H1 (cell line): Measurements from ENCODE around the gene HCK. TPM values are rescaled to one million over a fixed set of nuclear protein-coding genes. Genes with fewer than 3 reads are reported as not detected.

Experiments used
- CTCF ChIA-PET: fragments of 300-600 bp; sonication (Branson Sonifier 250); formaldehyde crosslinking; loops from one replicate; lab custom pipeline; 2021; ENCODE audit not compliant: partially characterized antibody; lab: Charles Lee
- POLR2A ChIA-PET: fragments of 300-600 bp; sonication (Branson Sonifier 250); formaldehyde crosslinking; loops from one replicate; lab custom pipeline; 2021; ENCODE audit warnings: inconsistent platforms; ENCODE audit not compliant: partially characterized antibody; lab: Charles Lee
- DNase-seq, 2 experiments: peaks; one replicate each; pipeline versions ENCODE4 v3.0.0 to v3.0.0-alpha.2; 2010 to 2022; ENCODE audit warnings: low spot score in 2 of 2, low read depth in 1 of 2, mixed read lengths in 1 of 2
- FAIRE-seq: peaks from 2 replicates; lab custom pipeline; 2011; peaks lifted over from hg19 to GRCh38; lab: Jason Lieb, UNC
- H2AFZ ChIP-seq: 2 replicates; pipeline ENCODE4 v1.8.1; 2012; ENCODE audit warnings: low read length, inconsistent platforms
- H2AK5ac ChIP-seq: 2 replicates; pipeline ENCODE4 v1.6.1; 2013; ENCODE audit warnings: low read depth, low read length
- H2BK120ac ChIP-seq: replicated peaks from 2 replicates; pipeline ENCODE3; 2013; ENCODE audit warnings: low read depth, low read length, inconsistent platforms
- H2BK12ac ChIP-seq: 2 replicates; pipeline ENCODE4 v1.6.1; 2013; ENCODE audit warnings: low read depth, low read length
- H2BK15ac ChIP-seq: 2 replicates; pipeline ENCODE4 v1.6.1; 2013; ENCODE audit warnings: low read length
- H2BK20ac ChIP-seq: 2 replicates; pipeline ENCODE4 v1.6.1; 2013; ENCODE audit warnings: low read length
- H2BK5ac ChIP-seq: 2 replicates; pipeline ENCODE4 v1.6.1; 2013; ENCODE audit warnings: low read depth, low read length
- H3K14ac ChIP-seq: 2 replicates; pipeline ENCODE4 v1.6.1; 2013; ENCODE audit warnings: inconsistent platforms; ENCODE audit not compliant: insufficient read length
- H3K18ac ChIP-seq: 2 replicates; pipeline ENCODE4 v1.6.1; 2013; ENCODE audit warnings: low read length; ENCODE audit errors: extremely low read depth
- H3K23ac ChIP-seq: 2 replicates; pipeline ENCODE4 v1.6.1; 2013; ENCODE audit warnings: inconsistent platforms; ENCODE audit not compliant: insufficient read length
- H3K23me2 ChIP-seq: 2 replicates; pipeline ENCODE4 v1.6.1; 2013; ENCODE audit warnings: low read depth, low read length
- H3K27ac ChIP-seq: 2 replicates; pipeline ENCODE4 v1.6.1; 2011; ENCODE audit warnings: low read depth, low read length, inconsistent platforms
- H3K27me3 ChIP-seq, 4 experiments: replicated peaks in 1 of 4; 1 replicate in 1 of 4; 2 replicates in 3 of 4; pipeline versions ENCODE4 v1.6.1 to v1.8.1; 2011 to 2013; ENCODE audit warnings: low read length in 3 of 4, mild to moderate bottlenecking in 3 of 4, inconsistent platforms in 2 of 4, mixed read lengths in 2 of 4, moderate library complexity in 1 of 4; ENCODE audit not compliant: control insufficient read depth in 3 of 4, insufficient read depth in 3 of 4; ENCODE audit errors: extremely low read depth in 1 of 4
- H3K36me3 ChIP-seq, 4 experiments: 2 replicates each; pipeline versions ENCODE4 v1.6.1 to v1.8.1; 2011 to 2013; ENCODE audit warnings: mild to moderate bottlenecking in 4 of 4, low read length in 3 of 4, moderate library complexity in 2 of 4, control low read depth in 1 of 4, inconsistent platforms in 1 of 4; ENCODE audit not compliant: insufficient read depth in 4 of 4, control insufficient read depth in 2 of 4
- H3K4ac ChIP-seq: replicated peaks from 2 replicates; pipeline ENCODE3; 2013; ENCODE audit warnings: low read length, low read depth, mixed read lengths, inconsistent platforms; ENCODE audit not compliant: insufficient read length
- H3K4me1 ChIP-seq, 4 experiments: replicated peaks in 1 of 4; 1 replicate in 1 of 4; 2 replicates in 3 of 4; pipeline versions ENCODE4 v1.6.1 to v1.8.1; 2011 to 2013; ENCODE audit warnings: low read length in 3 of 4, inconsistent platforms in 2 of 4, mixed read lengths in 1 of 4; ENCODE audit not compliant: insufficient read depth in 4 of 4, control insufficient read depth in 3 of 4
- H3K4me2 ChIP-seq, 2 experiments: 2 replicates each; pipeline versions ENCODE4 v1.6.1 to v1.8.1; 2011 to 2013; ENCODE audit warnings: low read depth in 2 of 2, low read length in 2 of 2, control low read depth in 1 of 2, inconsistent platforms in 1 of 2, mild to moderate bottlenecking in 1 of 2; ENCODE audit not compliant: insufficient read depth in 1 of 2
- H3K4me3 ChIP-seq, 4 experiments: fragments of 200-600, 300-600 bp in 1 of 4; sonication (generic), shearing (Covaris generic), sonication (Bioruptor Twin) in 1 of 4; 2 replicates each; pipeline versions ENCODE4 v1.5.1 to v1.8.1; 2011 to 2016; ENCODE audit warnings: low read length in 4 of 4, low read depth in 3 of 4, control low read depth in 2 of 4, inconsistent platforms in 2 of 4, mild to moderate bottlenecking in 2 of 4, mixed read lengths in 1 of 4, moderate library complexity in 1 of 4; ENCODE audit not compliant: insufficient read depth in 2 of 4; ENCODE audit errors: extremely low read depth in 1 of 4
- H3K56ac ChIP-seq: replicated peaks from 2 replicates; pipeline ENCODE3; 2013; ENCODE audit warnings: low read depth, mild to moderate bottlenecking, mixed read lengths, low read length, inconsistent platforms; ENCODE audit not compliant: insufficient read length
- H3K79me1 ChIP-seq: 2 replicates; pipeline ENCODE4 v1.6.1; 2013; ENCODE audit warnings: low read depth, low read length, control low read depth
- H3K79me2 ChIP-seq, 2 experiments: 2 replicates each; pipeline versions ENCODE4 v1.6.1 to v1.8.1; 2012 to 2013; ENCODE audit warnings: low read length in 2 of 2, mild to moderate bottlenecking in 2 of 2, inconsistent platforms in 1 of 2; ENCODE audit not compliant: insufficient read depth in 2 of 2, control insufficient read depth in 1 of 2
- H3K9ac ChIP-seq, 4 experiments: replicated peaks in 1 of 4; 1 replicate in 1 of 4; 2 replicates in 3 of 4; pipeline versions ENCODE4 v1.6.1 to v1.8.1; 2011 to 2013; ENCODE audit warnings: low read depth in 3 of 4, low read length in 3 of 4, control low read depth in 2 of 4, mild to moderate bottlenecking in 2 of 4, moderate library complexity in 2 of 4, inconsistent platforms in 1 of 4; ENCODE audit errors: extremely low read depth in 1 of 4
- H3K9me3 ChIP-seq, 2 experiments: 2 replicates each; pipeline versions ENCODE4 v1.6.1 to v1.8.1; 2012 to 2013; ENCODE audit warnings: mild to moderate bottlenecking in 2 of 2, moderate library complexity in 2 of 2, control low read depth in 1 of 2, inconsistent platforms in 1 of 2, low read depth in 1 of 2, low read length in 1 of 2, mixed read lengths in 1 of 2; ENCODE audit not compliant: insufficient read depth in 2 of 2
- H4K20me1 ChIP-seq, 2 experiments: replicated peaks in 1 of 2; 2 replicates each; pipeline versions ENCODE3 to v1.8.1; 2011 to 2013; ENCODE audit warnings: inconsistent platforms in 2 of 2, low read length in 2 of 2, mild to moderate bottlenecking in 1 of 2; ENCODE audit not compliant: insufficient read depth in 2 of 2, control insufficient read depth in 1 of 2
- H4K5ac ChIP-seq: 2 replicates; pipeline ENCODE4 v1.6.1; 2013; ENCODE audit warnings: low read length, low read depth, mixed read lengths, inconsistent platforms; ENCODE audit not compliant: insufficient read length
- H4K8ac ChIP-seq: 2 replicates; pipeline ENCODE4 v1.8.0; 2013; ENCODE audit warnings: mild to moderate bottlenecking, moderate library complexity, low read length, inconsistent platforms; ENCODE audit not compliant: insufficient read depth; ENCODE audit errors: extremely low read depth
- H4K91ac ChIP-seq: replicated peaks from 2 replicates; pipeline ENCODE3; 2013; ENCODE audit warnings: low read length, mixed read lengths, inconsistent platforms; ENCODE audit not compliant: insufficient read length
- BACH1 ChIP-seq: IDR thresholded peaks from 2 replicates; pipeline ENCODE4 v1.6.1; 2012; ENCODE audit warnings: low read length, improper control_type of control experiment
- BCL11A ChIP-seq, 2 experiments: IDR thresholded peaks; one replicate each; pipeline ENCODE4 v1.6.1; 2011; ENCODE audit warnings: low read depth in 2 of 2, low read length in 2 of 2, mild to moderate bottlenecking in 2 of 2
- CEBPB ChIP-seq: IDR thresholded peaks from 2 replicates; pipeline ENCODE4 v1.6.1; 2012; ENCODE audit warnings: low read depth, low read length
- EGR1 ChIP-seq: IDR thresholded peaks from 2 replicates; pipeline ENCODE4 v1.6.1; 2011; ENCODE audit warnings: low read depth, low read length, borderline replicate concordance
- FOSL1 ChIP-seq: IDR thresholded peaks from 2 replicates; pipeline ENCODE4 v1.6.1; 2011; ENCODE audit warnings: mild to moderate bottlenecking, low read depth, low read length, moderate library complexity; ENCODE audit not compliant: insufficient read depth
- KDM1A ChIP-seq: fragments of 200-600, 300-600 bp; sonication (generic); IDR thresholded peaks from 2 replicates; pipeline ENCODE4 v1.7.1; 2016; ENCODE audit warnings: mild to moderate bottlenecking, low read length, borderline replicate concordance
- MAFK ChIP-seq: IDR thresholded peaks from 2 replicates; pipeline ENCODE4 v1.6.1; 2012; ENCODE audit warnings: low read depth, mild to moderate bottlenecking, improper control_type of control experiment, low read length
- POLR2AphosphoS5 ChIP-seq: IDR thresholded peaks from 2 replicates; pipeline ENCODE4 v1.6.1; 2011; ENCODE audit warnings: low read depth, low read length
- SP1 ChIP-seq: IDR thresholded peaks from 2 replicates; pipeline ENCODE4 v1.6.1; 2011; ENCODE audit warnings: low read depth, low read length
- WGBS, 2 experiments: shearing (Covaris generic) in 1 of 2; methylation state at CpG; one replicate each; pipeline versions ENCODE4 v1.1.6 to v1.1.7; 2013 to 2015; ENCODE audit warnings: low lambda C conversion rate in 2 of 2, mixed read lengths in 2 of 2, inconsistent platforms in 1 of 2, low coverage in 1 of 2, missing lambda C conversion rate in 1 of 2; ENCODE audit not compliant: insufficient replicate concordance in 2 of 2, insufficient coverage in 1 of 2, insufficient read length in 1 of 2; ENCODE audit errors: extremely low coverage in 1 of 2, missing lambda C conversion rate in 1 of 2; 5-methylcytosine and 5-hydroxymethylcytosine counted together
- polyA plus RNA-seq, 7 experiments: library from polyadenylated mRNA; depleted of rRNA in 3 of 7; stranded (reverse) in 5 of 7; unstranded in 2 of 7; fragments of >200 nt in 5 of 7; fragments of 200-250 nt in 2 of 7; gene quantifications; 1 replicate in 5 of 7; 2 replicates in 1 of 7; 4 replicates in 1 of 7; pipeline versions ENCODE4 v1.2.1 to v1.2.3, GENCODE V29; 2011 to 2013; ENCODE audit warnings: missing spikeins in 2 of 7, mixed read lengths in 2 of 7
- total RNA-seq: library from RNA; stranded (reverse); fragmentation: NEBNext Ultra II Directional; extraction: Animal tissue kit (Norgen Biotek cat#: 25700); gene quantifications from 2 replicates; pipeline ENCODE4 v1.2.1, GENCODE V29; 2021
- TF ChIP-seq, protein P1 (sequence below): IDR thresholded peaks from 2 replicates; pipeline ENCODE4 v1.6.1; 2012; ENCODE audit warnings: inconsistent platforms

HCK gene
- total and polyA plus RNA-seq, 2 of the 8 experiments (the other 6 are each of a cell fraction or from before 2014, with no cell fraction given) = 0.37 to 4.3 TPM

GRCh38 chr20:32116079-32116521 is 64.1 kb downstream of the HCK start:
- Histone ChIP-seq H3K36me3 (peaks cover 0 to 4% (median 0%) of the 10 kb centered on the region in 4 experiments; a peak in 2 of 8 replicates), H3K27ac (no peak overlapping the region), H4K20me1 (peaks cover 4 to 19% of the 10 kb centered on the region in 2 experiments), H2BK15ac (no peak overlapping the region), H3K4ac (no peak overlapping the region), H3K27me3 (no peaks in the 10 kb centered on the region), H3K23ac (no peak overlapping the region), H4K5ac (no peak overlapping the region), H3K4me3 (no peak overlapping the region), H3K14ac (no peak overlapping the region), H3K9me3 (no peaks in the 10 kb centered on the region), H3K23me2 (no peaks in the 10 kb centered on the region), H2AK5ac (no peak overlapping the region), H3K79me1 (peaks cover 14% of the 10 kb centered on the region), H2BK120ac (no peak overlapping the region), H3K9ac (peak overlapping the region in 1 of 4 experiments; percentile 38; a peak in 1 of 7 replicates), H3K56ac (no peak overlapping the region), H3K18ac (no peak overlapping the region), H2BK12ac (no peak overlapping the region), H2BK20ac (no peak overlapping the region), H3K4me1 (peaks cover 0 to 6% (median 4%) of the 10 kb centered on the region in 4 experiments; a peak in 4 of 7 replicates), H3K79me2 (peaks cover 0 to 96% of the 10 kb centered on the region in 2 experiments), H4K8ac (no peak overlapping the region), H2BK5ac (no peak overlapping the region), H4K91ac (no peak overlapping the region), H3K4me2 (peak overlapping the region in 1 of 2 experiments; percentile 25; a peak in 1 of 4 replicates), H2AFZ (no peak overlapping the region)
- ChIA-PET CTCF (no interaction called here), POLR2A (interaction anchor here (1.6 kb wide), 1 partner anchor 25 kb away, joined by 4 read pairs; no protein-coding TSS in a partner anchor)
- DNase-seq (no peak), FAIRE-seq (no peak)
- WGBS, 2 experiments = 87% methylated on average over 6 of the region's 6 CpGs; no CpG with 5 or more reads in 1 of the 2 experiments
- TF ChIP-seq BCL11A (IDR thresholded peaks at IDR 0.05; ENCODE audit: low read depth in 2 of 2, low read length in 2 of 2) (no peak), CEBPB (no peak), KDM1A (no peak), EGR1 (no peak), FOSL1 (no peak), MAFK (no peak), SP1 (no peak), POLR2AphosphoS5 (no peak), BACH1 (no peak)
- TF ChIP-seq, protein P1, sequence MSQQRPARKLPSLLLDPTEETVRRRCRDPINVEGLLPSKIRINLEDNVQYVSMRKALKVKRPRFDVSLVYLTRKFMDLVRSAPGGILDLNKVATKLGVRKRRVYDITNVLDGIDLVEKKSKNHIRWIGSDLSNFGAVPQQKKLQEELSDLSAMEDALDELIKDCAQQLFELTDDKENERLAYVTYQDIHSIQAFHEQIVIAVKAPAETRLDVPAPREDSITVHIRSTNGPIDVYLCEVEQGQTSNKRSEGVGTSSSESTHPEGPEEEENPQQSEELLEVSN = no peak
